Gastrocnemius medialis (tissue), 4 donors: ENCODE measurements around the gene POU6F1. TPM values are rescaled to one million over a fixed set of nuclear protein-coding genes. Genes with fewer than 3 reads are reported as not detected.
"Not testable (repeated sequence)": the region's sequence is repeated elsewhere in the genome, so short reads cannot be mapped to it uniquely, and the experiment has no call there.

Experiments used
- ATAC-seq, 2 donors: fragments of 150-250 bp; one replicate each; pipeline ENCODE4 v1.9.1; 2016
- DNase-seq, 2 donors: peaks; one replicate each; pipeline ENCODE4 v3.0.0-alpha.2; 2019
- H3K27ac ChIP-seq, 4 donors: fragments of 200-600 bp; sonication (generic); 1 replicate in 1 of 4; 2 replicates in 3 of 4; pipeline ENCODE4 v1.5.1; 2016 to 2018; ENCODE audit warnings: mild to moderate bottlenecking in 2 of 4, moderate library complexity in 1 of 4
- H3K27me3 ChIP-seq, 3 donors: fragments of 200-600 bp; sonication (generic) in 2 of 3; 1 replicate in 1 of 3; 2 replicates in 2 of 3; pipeline versions ENCODE4 v1.5.1 to v1.6.0; 2016 to 2019; ENCODE audit warnings: mild to moderate bottlenecking in 1 of 3, moderate library complexity in 1 of 3
- H3K36me3 ChIP-seq, 2 donors: fragments of 200-600 bp; sonication (generic) in 1 of 2; one replicate each; pipeline ENCODE4 v1.5.1; 2017 to 2018
- H3K4me1 ChIP-seq, 2 donors: fragments of 200-600 bp; sonication (generic) in 1 of 2; one replicate each; pipeline ENCODE4 v1.5.1; 2016 to 2017; ENCODE audit warnings: mild to moderate bottlenecking in 2 of 2
- H3K4me3 ChIP-seq, 4 donors: fragments of 200-600 bp; sonication (generic) in 3 of 4; 1 replicate in 1 of 4; 2 replicates in 3 of 4; pipeline ENCODE4 v1.5.1; 2016 to 2019; ENCODE audit warnings: mild to moderate bottlenecking in 2 of 4
- H3K9me3 ChIP-seq, 3 donors: fragments of 200-600 bp; sonication (generic) in 2 of 3; 1 replicate in 1 of 3; 2 replicates in 2 of 3; pipeline ENCODE4 v1.5.1; 2016 to 2019
- POLR2A ChIP-seq, 2 donors: fragments of 450-650 bp; IDR thresholded peaks; one replicate each; pipeline ENCODE4 v1.6.1; 2017; ENCODE audit warnings: antibody characterized with exemption in 2 of 2, mild to moderate bottlenecking in 2 of 2, moderate library complexity in 2 of 2
- in situ Hi-C, 4 donors: fragments of 200-750 bp; cut with MboI; loops; one replicate each; pipeline versions ENCODE4 v1.15.0 to v1.8.0; 2017; ENCODE audit warnings: low sequenced_read_pairs in 4 of 4
- intact Hi-C: fragments of 100-400 bp; cut with DNase I; formaldehyde crosslinking; loops from one replicate; pipeline ENCODE4 v1.15.1; 2023; ENCODE audit warnings: low total_unique reads
- total RNA-seq, 4 donors: library from RNA; depleted of rRNA; stranded (reverse); fragments of >200 nt; gene quantifications; one replicate each; pipeline versions ENCODE4 v1.1.0 to v1.2.3, GENCODE V29; 2016
- TF ChIP-seq, protein P1 (sequence below), 5 experiments: fragments of 450-650 bp in 3 of 5; fragments of 200-600 bp in 2 of 5; sonication (generic) in 2 of 5; IDR thresholded peaks in 4 of 5; conservative IDR thresholded peaks in 1 of 5; 1 replicate in 4 of 5; 2 replicates in 1 of 5; pipeline ENCODE4 v1.5.1; 2016 to 2019; ENCODE audit warnings: antibody characterized with exemption in 5 of 5, mild to moderate bottlenecking in 3 of 5, moderate library complexity in 3 of 5

POU6F1 gene
- total RNA-seq, 4 donors from 2014 or later, result 8.1 to 11.1 (median 9.9) TPM

DNA sequence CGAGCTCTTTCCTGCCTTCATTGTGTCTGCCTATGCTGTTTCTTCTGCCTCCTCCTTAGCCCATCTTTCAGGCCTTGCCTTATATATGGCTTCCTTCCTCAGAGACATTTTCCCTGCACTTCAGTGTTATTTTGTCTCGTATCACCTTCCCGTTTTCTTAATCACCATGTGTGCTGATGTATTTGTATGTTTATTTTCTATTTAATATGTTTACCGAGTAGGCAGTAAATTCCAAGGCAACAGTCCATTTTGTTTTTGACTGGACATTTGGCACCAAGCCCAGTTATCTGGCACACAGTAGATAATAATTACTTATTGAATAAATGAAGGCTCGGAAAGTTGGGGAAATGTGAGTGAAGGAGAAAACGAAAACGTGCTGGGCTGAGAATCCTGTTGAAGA is 4.6 kb upstream of the POU6F1 start:
- TF ChIP-seq, protein P1, sequence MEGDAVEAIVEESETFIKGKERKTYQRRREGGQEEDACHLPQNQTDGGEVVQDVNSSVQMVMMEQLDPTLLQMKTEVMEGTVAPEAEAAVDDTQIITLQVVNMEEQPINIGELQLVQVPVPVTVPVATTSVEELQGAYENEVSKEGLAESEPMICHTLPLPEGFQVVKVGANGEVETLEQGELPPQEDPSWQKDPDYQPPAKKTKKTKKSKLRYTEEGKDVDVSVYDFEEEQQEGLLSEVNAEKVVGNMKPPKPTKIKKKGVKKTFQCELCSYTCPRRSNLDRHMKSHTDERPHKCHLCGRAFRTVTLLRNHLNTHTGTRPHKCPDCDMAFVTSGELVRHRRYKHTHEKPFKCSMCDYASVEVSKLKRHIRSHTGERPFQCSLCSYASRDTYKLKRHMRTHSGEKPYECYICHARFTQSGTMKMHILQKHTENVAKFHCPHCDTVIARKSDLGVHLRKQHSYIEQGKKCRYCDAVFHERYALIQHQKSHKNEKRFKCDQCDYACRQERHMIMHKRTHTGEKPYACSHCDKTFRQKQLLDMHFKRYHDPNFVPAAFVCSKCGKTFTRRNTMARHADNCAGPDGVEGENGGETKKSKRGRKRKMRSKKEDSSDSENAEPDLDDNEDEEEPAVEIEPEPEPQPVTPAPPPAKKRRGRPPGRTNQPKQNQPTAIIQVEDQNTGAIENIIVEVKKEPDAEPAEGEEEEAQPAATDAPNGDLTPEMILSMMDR (IDR thresholded peaks at IDR 0.05 in 4 of 5, conservative IDR thresholded peaks at IDR 0.05 in 1 of 5), result no peak
- TF ChIP-seq POLR2A (IDR thresholded peaks at IDR 0.05), result no peak
- DNase-seq, result no peak

DNA sequence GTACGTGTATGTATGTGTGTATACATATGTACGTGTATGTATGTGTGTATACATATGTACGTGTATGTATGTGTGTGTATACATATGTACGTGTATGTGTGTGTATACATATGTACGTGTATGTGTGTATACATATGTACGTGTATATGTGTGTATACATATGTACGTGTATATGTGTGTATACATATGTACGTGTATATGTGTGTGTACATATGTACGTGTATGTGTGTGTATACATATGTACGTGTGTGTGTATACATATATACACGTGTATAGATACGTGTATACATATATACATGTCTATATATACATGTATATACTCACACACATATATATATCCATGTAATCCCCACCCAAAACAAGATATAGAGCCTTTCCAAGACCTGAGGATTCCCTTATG is 2.0 kb upstream of the POU6F1 start:
- intact Hi-C loops, result loop anchor here (5.0 kb wide), 2 partner anchors 138 to 293 kb away; partner anchors contain the start of gene CSRNP2
- H3K9me3 ChIP-seq, ATAC-seq: not testable (repeated sequence)

More for the DNA sequence above, 4.6 kb upstream of the POU6F1 start:
- H3K27me3 ChIP-seq, result no peaks in the 10 kb centered on the region
- H3K27ac ChIP-seq, result no peak overlapping the region
- no peak for ATAC-seq
- intact Hi-C loops, result no loop called here
- peaks cover 11 to 13% of the 10 kb centered on the region in 2 donors for H3K4me1 ChIP-seq
- in situ Hi-C loops, result no loop called here
- H3K9me3 ChIP-seq, result no peaks in the 10 kb centered on the region
- H3K4me3 ChIP-seq, result no peak overlapping the region
- peaks cover 0 to 13% of the 10 kb centered on the region in 2 donors for H3K36me3 ChIP-seq

DNA sequence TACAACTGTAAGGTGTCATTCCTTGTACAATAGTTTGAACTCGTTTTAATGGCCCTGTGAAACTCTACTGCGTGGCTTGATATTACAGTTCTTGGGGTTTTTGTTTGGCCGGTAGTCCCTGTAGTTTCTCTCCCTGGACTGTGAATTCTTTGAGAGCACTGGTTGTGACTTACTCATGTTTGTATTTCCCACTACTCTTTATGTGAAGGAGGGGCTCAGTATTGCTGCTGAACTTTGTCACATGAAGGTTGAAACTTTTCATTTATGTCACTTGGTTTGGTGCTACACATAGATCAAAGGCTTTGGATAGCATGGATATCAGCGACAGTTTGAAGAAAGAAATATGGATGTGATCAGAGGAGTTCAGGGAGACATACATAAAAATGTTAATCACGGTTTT is 1.5 kb upstream of the POU6F1 start:
- Histone ChIP-seq H3K27me3 (no peaks in the 10 kb centered on the region), H3K27ac (peak overlapping the region; percentile 98 to 100 (median 99)), H3K9me3 (no peaks in the 10 kb centered on the region), H3K4me1 (peaks cover 17 to 19% of the 10 kb centered on the region in 2 donors), H3K4me3 (peak overlapping the region in 2 of 4 donors; percentile 88 to 90), H3K36me3 (peaks cover 0 to 4% of the 10 kb centered on the region in 2 donors)
- DNase-seq (no peak), ATAC-seq (no peak)
- in situ Hi-C loops (no loop called here), intact Hi-C loops (loop anchor here (5.0 kb wide), 2 partner anchors 137 to 292 kb away; partner anchors contain the start of gene CSRNP2)
- TF ChIP-seq, protein P1 (IDR thresholded peaks at IDR 0.05 in 4 of 5, conservative IDR thresholded peaks at IDR 0.05 in 1 of 5), result no peak
- no peak for TF ChIP-seq POLR2A (IDR thresholded peaks at IDR 0.05)

More for the DNA sequence above, 2.0 kb upstream of the POU6F1 start:
- H3K36me3 ChIP-seq, in situ Hi-C loops, H3K27me3 ChIP-seq, DNase-seq, H3K4me3 ChIP-seq: not testable (repeated sequence)
- Histone ChIP-seq H3K27ac (peak overlapping the region in 1 of 4 donors; percentile 98), H3K4me1 (peaks cover 17 to 19% of the 10 kb centered on the region in 2 donors)

DNA sequence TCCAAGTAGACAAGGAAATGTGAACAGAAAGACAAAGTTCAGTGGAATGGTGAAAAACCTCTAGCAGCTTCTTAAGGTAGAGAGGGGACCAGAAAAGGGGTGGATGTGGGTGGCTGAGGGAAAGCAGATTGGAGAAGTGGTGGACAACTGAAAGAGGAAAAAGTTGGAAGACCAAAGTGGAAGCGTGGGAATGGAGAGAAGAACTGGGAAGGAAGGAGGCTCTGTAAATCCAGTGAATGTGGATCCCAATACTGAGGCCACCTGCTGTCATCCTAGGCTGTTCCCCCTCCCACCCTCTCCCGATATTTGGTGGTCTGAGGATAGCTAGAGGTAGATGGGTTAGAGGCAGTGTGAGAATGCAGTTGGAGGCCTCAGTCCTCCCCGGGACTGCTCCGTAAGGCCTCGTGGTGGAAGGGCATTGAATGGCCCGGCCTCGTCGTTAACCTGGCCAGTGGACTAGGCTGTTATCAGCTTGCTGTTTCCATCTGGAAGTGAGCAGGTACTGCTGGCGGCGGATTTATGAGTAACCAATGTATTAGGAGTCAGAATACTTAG is 822 bp upstream of the POU6F1 start:
- ATAC-seq (peak; percentile 20 to 26), DNase-seq (peak in 1 of 2 donors; percentile 26)
- H3K4me3 ChIP-seq, result peak overlapping the region; percentile 85 to 98 (median 89)
- no peaks in the 10 kb centered on the region for H3K36me3 ChIP-seq
- in situ Hi-C loops, result no loop called here
- H3K27ac ChIP-seq, result peak overlapping the region; percentile 98 to 100 (median 99)
- intact Hi-C loops, result loop anchor here (1.0 to 5.0 kb wide), 4 partner anchors 20 to 291 kb away; partner anchors contain the start of genes CSRNP2, DAZAP2 and TFCP2
- TF ChIP-seq, protein P1 (IDR thresholded peaks at IDR 0.05 in 4 of 5, conservative IDR thresholded peaks at IDR 0.05 in 1 of 5), result no peak
- no peak for TF ChIP-seq POLR2A (IDR thresholded peaks at IDR 0.05)
- H3K27me3 ChIP-seq, result no peaks in the 10 kb centered on the region
- no peaks in the 10 kb centered on the region for H3K9me3 ChIP-seq
- H3K4me1 ChIP-seq, result peaks cover 17 to 19% of the 10 kb centered on the region in 2 donors

DNA sequence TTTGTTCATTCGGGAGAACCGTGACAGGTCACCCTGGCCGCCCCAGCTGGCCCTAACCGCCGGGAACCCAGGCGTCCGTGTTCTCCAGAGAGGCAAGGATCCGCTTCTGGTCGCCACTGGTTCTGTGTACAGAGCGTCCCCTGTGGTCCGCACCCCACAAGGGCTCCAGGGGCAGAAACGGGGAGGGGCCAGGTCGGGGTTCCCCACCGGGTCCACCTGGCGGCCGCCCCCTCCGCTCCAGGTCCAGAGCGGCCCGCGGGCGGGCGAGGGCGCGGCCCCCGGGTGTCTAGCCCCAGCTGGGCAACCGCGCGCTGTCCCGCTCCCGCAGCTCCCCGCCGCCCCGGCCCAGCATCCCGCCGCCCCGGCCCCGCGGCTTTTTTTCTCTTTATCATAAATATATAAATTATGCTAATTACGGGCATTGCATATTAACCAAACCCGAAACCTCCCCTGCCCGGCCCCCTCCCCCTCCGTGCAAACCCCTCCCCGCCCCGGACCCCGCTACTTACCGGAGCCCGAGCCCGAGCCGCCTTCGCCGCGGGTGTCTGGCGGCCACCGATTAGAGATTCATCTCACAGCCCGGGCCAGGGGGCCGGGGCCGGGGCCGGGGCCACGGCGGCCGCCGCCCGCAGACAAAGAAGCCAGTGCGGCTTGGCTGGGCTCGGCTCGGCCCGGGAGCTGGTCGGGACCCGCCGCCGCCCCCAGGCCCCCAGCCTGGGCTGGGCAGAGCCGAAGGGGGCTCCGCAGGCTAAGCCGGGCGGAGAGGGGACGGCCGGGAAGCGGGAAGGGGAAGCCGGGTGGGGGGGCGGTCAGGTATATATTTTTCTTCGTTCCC is 512 bp downstream of the POU6F1 start:
- ATAC-seq, result peak; percentile 54 to 57
- H3K9me3 ChIP-seq, result no peaks in the 10 kb centered on the region
- intact Hi-C loops (loop anchor here (1.0 to 5.0 kb wide), 3 partner anchors 135 to 290 kb away; partner anchors contain the start of gene CSRNP2), in situ Hi-C loops (no loop called here)
- no peaks in the 10 kb centered on the region for H3K36me3 ChIP-seq
- peaks cover 17 to 19% of the 10 kb centered on the region in 2 donors for H3K4me1 ChIP-seq
- peak overlapping the region; percentile 85 to 98 (median 89) for H3K4me3 ChIP-seq
- TF ChIP-seq, protein P1 (IDR thresholded peaks at IDR 0.05 in 4 of 5, conservative IDR thresholded peaks at IDR 0.05 in 1 of 5), result peak in 4 of 5 experiments; percentile 13 to 46 (median 32)
- peak; percentile 16 to 41 for TF ChIP-seq POLR2A (IDR thresholded peaks at IDR 0.05)
- peak overlapping the region; percentile 98 to 100 (median 99) for H3K27ac ChIP-seq
- DNase-seq, result peak; percentile 36 to 63
- no peaks in the 10 kb centered on the region for H3K27me3 ChIP-seq
